Measurements from ENCODE around the gene CACNA1C.

CACNA1C gene

DNA sequence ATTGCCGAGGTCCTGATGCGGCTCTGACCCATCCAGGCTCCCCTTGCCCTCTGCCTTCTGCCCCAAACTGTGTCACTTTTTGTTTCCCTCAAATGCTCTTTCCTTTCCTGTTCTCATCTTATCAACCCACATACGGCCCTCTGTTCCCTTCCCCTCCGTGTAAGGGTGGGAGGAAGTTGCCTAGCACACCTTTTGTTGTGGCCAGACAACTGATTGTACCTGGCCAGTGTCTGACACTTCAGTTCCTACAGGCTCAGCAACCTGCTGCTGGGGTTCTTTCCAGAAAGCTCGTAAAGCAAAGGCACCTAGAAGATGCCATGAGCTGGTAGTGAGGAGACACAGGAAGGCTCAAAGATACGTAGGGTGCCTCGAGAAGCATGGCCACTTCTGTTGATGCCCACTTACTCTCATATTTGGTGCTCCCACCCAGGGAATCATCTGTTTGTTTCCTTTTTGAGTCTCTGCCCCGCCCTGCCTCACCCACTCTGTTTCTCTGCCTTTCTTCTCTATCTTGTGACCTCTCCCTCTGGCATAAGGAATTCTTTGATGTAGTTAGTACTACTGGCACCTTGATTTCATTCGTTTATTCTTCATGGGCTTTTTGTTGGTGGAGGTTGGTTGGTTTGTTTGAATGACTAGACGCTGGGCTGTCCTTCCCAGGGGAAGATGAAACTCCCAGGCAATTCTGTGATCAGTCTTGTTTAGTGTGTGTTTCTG lies 589.5 kb downstream of the CACNA1C start:
- H3K4me3 ChIP-seq (IDR thresholded peaks at IDR 0.05; ENCODE audit: insufficient read depth, low read depth, low read length): no peak overlapping the region
- H3K9ac ChIP-seq: no peak overlapping the region
- no peak overlapping the region for H3K4me2 ChIP-seq
- no peaks in the 10 kb centered on the region for H4K20me1 ChIP-seq (ENCODE audit: insufficient read depth)
- no peaks in the 10 kb centered on the region for H3K4me1 ChIP-seq (ENCODE audit: low read depth, poor library complexity, severe bottlenecking)
- TF ChIP-seq, protein P1, sequence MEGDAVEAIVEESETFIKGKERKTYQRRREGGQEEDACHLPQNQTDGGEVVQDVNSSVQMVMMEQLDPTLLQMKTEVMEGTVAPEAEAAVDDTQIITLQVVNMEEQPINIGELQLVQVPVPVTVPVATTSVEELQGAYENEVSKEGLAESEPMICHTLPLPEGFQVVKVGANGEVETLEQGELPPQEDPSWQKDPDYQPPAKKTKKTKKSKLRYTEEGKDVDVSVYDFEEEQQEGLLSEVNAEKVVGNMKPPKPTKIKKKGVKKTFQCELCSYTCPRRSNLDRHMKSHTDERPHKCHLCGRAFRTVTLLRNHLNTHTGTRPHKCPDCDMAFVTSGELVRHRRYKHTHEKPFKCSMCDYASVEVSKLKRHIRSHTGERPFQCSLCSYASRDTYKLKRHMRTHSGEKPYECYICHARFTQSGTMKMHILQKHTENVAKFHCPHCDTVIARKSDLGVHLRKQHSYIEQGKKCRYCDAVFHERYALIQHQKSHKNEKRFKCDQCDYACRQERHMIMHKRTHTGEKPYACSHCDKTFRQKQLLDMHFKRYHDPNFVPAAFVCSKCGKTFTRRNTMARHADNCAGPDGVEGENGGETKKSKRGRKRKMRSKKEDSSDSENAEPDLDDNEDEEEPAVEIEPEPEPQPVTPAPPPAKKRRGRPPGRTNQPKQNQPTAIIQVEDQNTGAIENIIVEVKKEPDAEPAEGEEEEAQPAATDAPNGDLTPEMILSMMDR (conservative IDR thresholded peaks at IDR 0.05; ENCODE audit: low read depth, low read length): no peak
- H3K27ac ChIP-seq: no peak overlapping the region
- no peaks in the 10 kb centered on the region for H3K79me2 ChIP-seq (ENCODE audit: insufficient read depth, low read depth)
- no peak overlapping the region for H2AFZ ChIP-seq (ENCODE audit: low read depth)
- no peaks in the 10 kb centered on the region for H3K36me3 ChIP-seq (ENCODE audit: insufficient read depth)
- peaks cover 4% of the 10 kb centered on the region; the same call in 1 of the 2 replicates for H3K27me3 ChIP-seq (ENCODE audit: insufficient read depth, low read depth)

DNA sequence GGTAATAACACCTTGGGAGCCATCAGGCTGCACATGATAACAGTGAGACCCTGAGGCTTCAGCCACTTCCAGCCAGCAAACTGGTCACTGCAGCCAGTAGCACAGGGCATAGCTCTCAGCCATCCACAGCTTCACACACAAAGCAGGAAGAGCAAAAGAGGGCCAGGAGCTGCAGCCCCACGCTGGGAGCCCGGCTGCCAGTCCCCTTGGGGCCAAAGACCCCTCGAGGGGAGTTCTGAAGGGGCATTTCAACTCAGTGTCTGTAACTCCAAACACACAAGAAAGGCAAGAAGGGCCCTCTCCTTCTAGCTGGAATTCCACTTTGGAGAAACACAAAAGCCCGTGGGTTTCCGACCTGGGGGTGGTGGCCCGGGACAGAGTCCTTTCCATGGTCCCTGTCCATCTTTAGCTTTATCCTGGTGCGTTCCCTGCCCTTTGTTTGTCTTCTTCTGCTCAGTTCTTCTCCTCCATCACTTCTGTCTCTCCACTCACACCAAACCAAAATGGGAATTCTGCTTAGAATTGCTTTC lies 590.2 kb downstream of the CACNA1C start:
- H3K4me2 ChIP-seq: no peak overlapping the region
- no peak overlapping the region for H2AFZ ChIP-seq (ENCODE audit: low read depth)
- H4K20me1 ChIP-seq (ENCODE audit: insufficient read depth): no peaks in the 10 kb centered on the region
- H3K9ac ChIP-seq: no peak overlapping the region
- TF ChIP-seq, protein P1 (conservative IDR thresholded peaks at IDR 0.05; ENCODE audit: low read depth, low read length): no peak
- no peak overlapping the region for H3K27ac ChIP-seq
- no peaks in the 10 kb centered on the region for H3K4me1 ChIP-seq (ENCODE audit: low read depth, poor library complexity, severe bottlenecking)
- peaks cover 4% of the 10 kb centered on the region; the same call in 1 of the 2 replicates for H3K27me3 ChIP-seq (ENCODE audit: insufficient read depth, low read depth)
- H3K36me3 ChIP-seq (ENCODE audit: insufficient read depth): no peaks in the 10 kb centered on the region
- H3K4me3 ChIP-seq (IDR thresholded peaks at IDR 0.05; ENCODE audit: insufficient read depth, low read depth, low read length): no peak overlapping the region
- no peaks in the 10 kb centered on the region for H3K79me2 ChIP-seq (ENCODE audit: insufficient read depth, low read depth)

DNA sequence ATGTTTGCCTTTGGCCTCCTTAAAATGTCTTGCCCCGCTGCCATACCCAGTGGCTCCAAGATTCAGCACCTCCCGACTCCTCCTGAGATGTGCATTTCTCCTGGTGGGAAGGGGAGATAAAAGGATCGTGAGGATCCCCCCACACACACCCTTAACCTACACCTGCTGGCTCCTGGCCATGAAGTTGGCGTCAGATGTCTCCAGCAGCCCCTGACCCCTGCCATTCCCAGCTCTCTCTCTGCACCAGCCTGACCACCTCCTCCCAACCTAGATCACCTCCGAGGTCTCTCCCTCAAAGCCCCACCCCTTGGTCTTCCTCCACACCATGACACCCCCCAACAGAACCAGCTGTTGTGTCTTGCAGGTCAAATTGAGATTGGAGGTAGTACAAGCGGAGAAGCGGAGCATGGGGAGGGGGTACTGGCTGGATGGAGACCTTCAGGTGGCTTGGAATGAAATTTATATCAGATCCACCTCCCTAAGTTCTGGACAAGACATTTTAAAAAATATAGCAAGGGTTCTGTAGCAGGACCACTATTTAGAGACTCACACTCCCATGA lies 590.9 kb downstream of the CACNA1C start:
- Histone ChIP-seq H3K27me3 (ENCODE audit: insufficient read depth, low read depth) (peaks cover 4% of the 10 kb centered on the region; the same call in 1 of the 2 replicates), H3K27ac (no peak overlapping the region), H3K4me2 (no peak overlapping the region), H4K20me1 (ENCODE audit: insufficient read depth) (no peaks in the 10 kb centered on the region), H3K36me3 (ENCODE audit: insufficient read depth) (no peaks in the 10 kb centered on the region), H3K4me1 (ENCODE audit: low read depth, poor library complexity, severe bottlenecking) (no peaks in the 10 kb centered on the region), H2AFZ (ENCODE audit: low read depth) (no peak overlapping the region), H3K79me2 (ENCODE audit: insufficient read depth, low read depth) (no peaks in the 10 kb centered on the region), H3K9ac (no peak overlapping the region), H3K4me3 (IDR thresholded peaks at IDR 0.05; ENCODE audit: insufficient read depth, low read depth, low read length) (no peak overlapping the region)
- TF ChIP-seq, protein P1 (conservative IDR thresholded peaks at IDR 0.05; ENCODE audit: low read depth, low read length): no peak

- no peaks in the 10 kb centered on the region for H4K20me1 ChIP-seq (ENCODE audit: insufficient read depth)
- H3K79me2 ChIP-seq (ENCODE audit: insufficient read depth, low read depth): no peaks in the 10 kb centered on the region
- H3K4me3 ChIP-seq (IDR thresholded peaks at IDR 0.05; ENCODE audit: insufficient read depth, low read depth, low read length): no peak overlapping the region
- TF ChIP-seq, protein P1 (conservative IDR thresholded peaks at IDR 0.05; ENCODE audit: low read depth, low read length): no peak
- no peak overlapping the region for H3K27ac ChIP-seq
- no peaks in the 10 kb centered on the region; the same call in 1 of the 2 replicates for H3K27me3 ChIP-seq (ENCODE audit: insufficient read depth, low read depth)
- no peaks in the 10 kb centered on the region for H3K4me1 ChIP-seq (ENCODE audit: low read depth, poor library complexity, severe bottlenecking)
- H3K36me3 ChIP-seq (ENCODE audit: insufficient read depth): no peaks in the 10 kb centered on the region
- no peak overlapping the region for H3K4me2 ChIP-seq
- H2AFZ ChIP-seq (ENCODE audit: low read depth): no peak overlapping the region
- H3K9ac ChIP-seq: no peak overlapping the region
These were observed 592.1 kb downstream of the CACNA1C start for GRCh38 chr12:2644683-2645405.
